ENCODE results near the gene ZNF529.

ZNF529 gene

DNA sequence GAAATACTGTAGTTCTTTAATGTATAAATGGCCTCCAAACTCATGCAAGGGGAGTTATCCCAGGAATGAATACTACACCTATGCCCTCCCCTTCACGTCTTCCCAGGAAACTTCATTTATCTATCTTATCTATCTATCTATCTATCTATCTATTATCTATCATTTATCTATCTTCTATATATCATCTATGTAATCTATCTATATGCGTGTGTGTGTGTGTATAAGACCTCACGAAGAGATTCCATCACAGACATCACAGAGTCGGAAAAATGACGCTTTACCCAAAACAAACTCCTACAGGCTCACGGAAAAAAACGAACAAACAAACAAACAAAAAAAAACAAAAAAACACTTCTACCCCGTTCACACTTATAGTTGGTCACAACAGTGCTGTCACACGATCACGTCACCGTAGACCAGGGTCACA is 486 bp downstream of the ZNF529 start:
- Histone ChIP-seq H3K27me3 (ENCODE audit: control insufficient read depth, insufficient read depth, low read length) (no peaks in the 10 kb centered on the region), H3K27ac (ENCODE audit: low read depth, low read length) (peak overlapping the region; percentile 32; the same call in 1 of the 2 replicates), H3K4me1 (ENCODE audit: control insufficient read depth, insufficient read depth, low read length) (no peaks in the 10 kb centered on the region; the same call in 1 of the 2 replicates), H3K36me3 (ENCODE audit: control insufficient read depth, insufficient read depth, low read length) (peaks cover 33% of the 10 kb centered on the region), H3K4me3 (ENCODE audit: low read depth, low read length) (peak overlapping the region; percentile 92), H3K9ac (ENCODE audit: low read length) (peak overlapping the region; percentile 85), H3K9me3 (ENCODE audit: control insufficient read depth, insufficient read depth, low read depth, low read length) (peaks cover 23% of the 10 kb centered on the region; the same call in 1 of the 2 replicates)

DNA sequence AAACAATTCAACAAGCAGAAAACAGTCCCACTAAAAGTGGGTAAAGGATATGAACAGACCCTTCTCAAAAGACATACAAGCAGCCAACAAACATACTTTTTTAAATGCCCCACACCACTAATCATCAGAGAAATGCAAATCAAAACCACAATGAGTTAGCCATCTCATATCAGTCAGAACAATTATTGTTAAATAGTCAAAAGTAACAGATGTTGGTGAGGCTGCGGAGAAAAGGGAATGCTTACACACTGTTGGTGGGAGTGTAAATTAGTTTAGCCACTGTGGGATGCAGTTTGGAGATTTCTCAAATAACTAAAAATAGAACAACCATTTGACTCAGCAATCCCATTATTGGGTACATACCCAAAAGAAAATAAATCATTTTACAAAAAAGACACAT is 8.7 kb downstream of the ZNF529 start:
- no peaks in the 10 kb centered on the region for H3K27me3 ChIP-seq (ENCODE audit: control insufficient read depth, insufficient read depth, low read length)
- H3K27ac ChIP-seq (ENCODE audit: low read depth, low read length) = no peak overlapping the region
- peaks cover 70% of the 10 kb centered on the region for H3K9me3 ChIP-seq (ENCODE audit: control insufficient read depth, insufficient read depth, low read depth, low read length)
- no peaks in the 10 kb centered on the region for H3K4me1 ChIP-seq (ENCODE audit: control insufficient read depth, insufficient read depth, low read length)
- H3K9ac ChIP-seq (ENCODE audit: low read length) = no peak overlapping the region
- H3K4me3 ChIP-seq (ENCODE audit: low read depth, low read length) = no peak overlapping the region
- H3K36me3 ChIP-seq (ENCODE audit: control insufficient read depth, insufficient read depth, low read length) = peaks cover 40% of the 10 kb centered on the region

DNA sequence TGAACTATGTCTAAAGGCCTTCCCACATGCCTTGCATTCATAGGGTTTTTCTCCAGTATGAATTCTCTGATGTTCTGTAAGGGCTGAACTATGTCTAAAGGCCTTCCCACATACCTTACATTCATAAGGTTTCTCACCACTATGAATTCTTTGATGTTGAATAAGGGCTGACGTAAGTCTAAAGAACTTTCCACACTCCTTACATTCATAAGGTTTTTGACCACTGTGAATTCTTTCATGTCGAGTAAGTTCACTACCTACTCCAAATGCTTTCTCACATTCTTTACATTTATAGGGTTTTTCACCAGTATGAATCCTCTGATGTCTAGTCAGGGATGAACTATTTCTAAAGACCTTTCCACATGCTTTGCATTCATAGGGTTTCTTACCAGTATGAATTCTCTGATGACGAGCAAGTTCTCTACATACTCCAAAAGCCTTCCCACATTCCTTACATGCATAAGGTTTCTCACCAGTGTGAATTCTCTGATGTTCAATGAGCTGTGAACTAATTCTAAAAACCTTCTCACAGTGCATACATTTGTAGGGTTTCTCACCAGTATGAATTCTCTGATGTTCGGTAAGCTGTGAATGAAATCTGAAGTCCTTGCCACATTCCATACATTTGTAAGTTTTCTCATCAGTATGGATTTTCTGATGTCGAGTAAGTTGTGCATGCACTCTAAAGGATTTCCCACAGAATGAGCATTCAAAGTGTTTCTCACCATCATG is 25.9 kb downstream of the ZNF529 start:
- H3K4me3 ChIP-seq (ENCODE audit: low read depth, low read length) = no peak overlapping the region
- H3K27ac ChIP-seq (ENCODE audit: low read depth, low read length) = no peak overlapping the region
- no peaks in the 10 kb centered on the region for H3K4me1 ChIP-seq (ENCODE audit: control insufficient read depth, insufficient read depth, low read length)
- no peak overlapping the region for H3K9ac ChIP-seq (ENCODE audit: low read length)
- peaks cover 95% of the 10 kb centered on the region for H3K9me3 ChIP-seq (ENCODE audit: control insufficient read depth, insufficient read depth, low read depth, low read length)
- no peaks in the 10 kb centered on the region for H3K27me3 ChIP-seq (ENCODE audit: control insufficient read depth, insufficient read depth, low read length)
- H3K36me3 ChIP-seq (ENCODE audit: control insufficient read depth, insufficient read depth, low read length) = peaks cover 84% of the 10 kb centered on the region

DNA sequence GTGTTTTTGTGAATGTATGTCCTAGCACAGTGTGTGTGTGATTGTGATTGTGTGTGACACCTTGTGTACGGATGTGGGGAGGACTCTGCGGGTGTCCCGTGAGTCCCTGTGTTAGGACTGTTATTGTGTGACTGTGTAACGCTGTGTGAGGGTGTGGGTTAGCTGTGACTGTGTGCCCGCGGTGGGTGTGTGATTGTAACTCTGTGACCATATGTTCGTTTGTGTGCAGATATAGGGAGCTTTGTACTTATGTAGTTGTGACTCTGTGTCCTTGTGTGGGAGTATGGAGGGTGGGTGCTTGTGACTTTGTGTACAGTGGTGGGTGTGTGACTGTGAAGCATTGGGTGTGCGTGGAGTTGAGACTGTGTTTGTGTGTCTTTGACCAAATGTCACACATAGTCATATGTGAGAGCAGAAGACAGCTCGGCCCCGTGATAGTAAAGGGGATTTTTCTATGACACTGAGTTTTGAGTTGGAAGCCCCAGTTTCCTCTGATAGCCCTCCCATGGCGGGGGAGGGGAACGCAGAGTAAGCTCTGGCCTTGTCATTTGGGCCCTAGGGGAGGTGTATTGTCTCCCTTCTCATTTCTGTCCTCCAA is 44.1 kb downstream of the ZNF529 start:
- Histone ChIP-seq H3K4me1 (ENCODE audit: control insufficient read depth, insufficient read depth, low read length) (no peaks in the 10 kb centered on the region), H3K9ac (ENCODE audit: low read length) (peak overlapping the region; percentile 75), H3K36me3 (ENCODE audit: control insufficient read depth, insufficient read depth, low read length) (peaks cover 23% of the 10 kb centered on the region), H3K4me3 (ENCODE audit: low read depth, low read length) (peak overlapping the region; percentile 91), H3K27me3 (ENCODE audit: control insufficient read depth, insufficient read depth, low read length) (no peaks in the 10 kb centered on the region), H3K9me3 (ENCODE audit: control insufficient read depth, insufficient read depth, low read depth, low read length) (peaks cover 36% of the 10 kb centered on the region), H3K27ac (ENCODE audit: low read depth, low read length) (no peak overlapping the region)

DNA sequence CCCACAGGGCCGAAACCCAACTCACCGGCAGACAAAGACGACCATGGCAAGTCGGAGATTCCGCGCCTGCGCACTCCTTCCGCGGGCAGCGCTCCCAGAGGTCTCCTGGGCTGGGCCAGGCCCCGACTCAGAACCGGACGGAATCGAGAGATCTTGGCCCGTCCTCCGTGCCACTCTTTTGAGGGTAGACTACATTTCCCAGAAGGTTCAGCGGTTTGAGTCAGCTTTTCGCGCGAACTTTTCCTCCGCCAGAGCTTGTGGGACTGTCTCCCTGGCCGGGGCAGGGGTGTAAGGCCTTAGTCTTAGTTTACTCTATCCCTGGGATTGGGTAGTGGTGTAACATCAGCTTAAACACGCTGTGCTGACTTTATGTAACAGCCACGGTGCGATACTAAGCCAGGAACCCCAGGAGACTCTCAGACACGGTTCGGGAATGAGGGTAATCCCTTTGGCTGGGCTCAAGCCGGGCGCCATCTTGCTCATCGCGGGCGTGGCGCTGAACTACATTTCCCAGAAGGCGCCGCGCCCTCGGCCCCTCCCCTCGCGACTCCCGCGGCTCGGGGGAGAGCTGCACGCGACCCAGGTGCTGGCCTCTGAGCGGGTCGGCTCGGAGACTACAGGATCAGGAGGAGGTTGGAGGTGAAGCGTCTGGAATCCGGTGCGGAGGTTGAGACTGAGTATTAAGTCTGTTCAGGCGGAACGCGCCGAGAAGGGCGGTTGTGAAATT is 44.7 kb downstream of the ZNF529 start, which contains the start of gene ZNF260:
Gene ZNF260, minus strand, starts transcription at position 78 of the 727 bp plus-strand sequence. CDS start 13,033 bp downstream, outside the sequence.
- Histone ChIP-seq H3K27me3 (ENCODE audit: control insufficient read depth, insufficient read depth, low read length) (no peaks in the 10 kb centered on the region), H3K36me3 (ENCODE audit: control insufficient read depth, insufficient read depth, low read length) (peaks cover 26% of the 10 kb centered on the region), H3K4me1 (ENCODE audit: control insufficient read depth, insufficient read depth, low read length) (no peaks in the 10 kb centered on the region), H3K9ac (ENCODE audit: low read length) (peak within 1 kb of the TSS; percentile 97), H3K27ac (ENCODE audit: low read depth, low read length) (peak within 1 kb of the TSS; percentile 88), H3K4me3 (ENCODE audit: low read depth, low read length) (peak within 1 kb of the TSS; percentile 91), H3K9me3 (ENCODE audit: control insufficient read depth, insufficient read depth, low read depth, low read length) (peaks cover 32% of the 10 kb centered on the region)

GRCh38 chr19:36527873-36528193 is 45.3 kb downstream of the ZNF529 start:
- Histone ChIP-seq H3K36me3 (ENCODE audit: control insufficient read depth, insufficient read depth, low read length) (peaks cover 31% of the 10 kb centered on the region), H3K9ac (ENCODE audit: low read length) (peak overlapping the region; percentile 97), H3K4me3 (ENCODE audit: low read depth, low read length) (peak overlapping the region; percentile 91), H3K9me3 (ENCODE audit: control insufficient read depth, insufficient read depth, low read depth, low read length) (peaks cover 33% of the 10 kb centered on the region), H3K27ac (ENCODE audit: low read depth, low read length) (peak overlapping the region; percentile 88), H3K27me3 (ENCODE audit: control insufficient read depth, insufficient read depth, low read length) (no peaks in the 10 kb centered on the region), H3K4me1 (ENCODE audit: control insufficient read depth, insufficient read depth, low read length) (no peaks in the 10 kb centered on the region)

DNA sequence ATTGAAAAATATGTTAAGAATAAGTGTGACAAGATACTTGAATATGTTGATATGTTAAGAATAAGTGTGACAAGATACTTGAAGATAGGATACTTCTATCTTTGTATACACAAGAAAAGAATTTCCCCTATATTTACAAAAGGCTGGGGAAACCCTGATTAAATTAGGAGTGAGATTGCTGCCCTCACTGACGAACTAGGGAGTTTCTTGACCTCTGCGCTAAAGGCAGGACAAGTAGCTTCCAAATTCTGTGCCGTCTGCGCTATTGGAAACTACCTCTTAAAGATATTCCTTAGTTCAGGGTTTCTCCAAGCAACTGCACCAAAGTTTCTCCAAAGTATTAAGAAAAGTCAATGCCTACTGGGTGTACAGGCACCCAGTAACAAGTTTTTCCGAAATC is 45.8 kb downstream of the ZNF529 start:
- H3K27ac ChIP-seq (ENCODE audit: low read depth, low read length) = peak overlapping the region; percentile 88; the same call in 1 of the 2 replicates
- no peaks in the 10 kb centered on the region for H3K4me1 ChIP-seq (ENCODE audit: control insufficient read depth, insufficient read depth, low read length)
- H3K36me3 ChIP-seq (ENCODE audit: control insufficient read depth, insufficient read depth, low read length) = peaks cover 36% of the 10 kb centered on the region
- peak overlapping the region; percentile 91 for H3K4me3 ChIP-seq (ENCODE audit: low read depth, low read length)
- H3K9me3 ChIP-seq (ENCODE audit: control insufficient read depth, insufficient read depth, low read depth, low read length) = peaks cover 36% of the 10 kb centered on the region
- H3K9ac ChIP-seq (ENCODE audit: low read length) = peak overlapping the region; percentile 97
- no peaks in the 10 kb centered on the region for H3K27me3 ChIP-seq (ENCODE audit: control insufficient read depth, insufficient read depth, low read length)

DNA sequence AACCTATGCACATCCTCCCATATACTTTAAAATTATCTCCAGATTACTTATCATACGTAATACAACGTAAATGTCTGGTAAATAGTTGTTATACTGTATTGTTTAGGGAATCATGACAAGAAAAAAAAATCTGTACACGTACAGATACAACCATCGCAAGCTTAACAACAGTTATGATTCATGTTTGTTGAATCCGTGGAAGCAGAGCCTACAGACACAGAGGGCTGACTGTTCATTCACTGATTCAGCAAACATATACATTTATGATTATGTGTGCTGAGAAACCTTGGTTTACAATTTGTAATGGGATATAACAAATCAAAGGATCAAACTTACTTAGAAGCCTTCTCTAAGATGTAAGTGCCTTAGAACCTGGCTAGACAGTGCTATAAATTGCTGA is 46.5 kb downstream of the ZNF529 start:
- Histone ChIP-seq H3K36me3 (ENCODE audit: control insufficient read depth, insufficient read depth, low read length) (peaks cover 40% of the 10 kb centered on the region), H3K27ac (ENCODE audit: low read depth, low read length) (no peak overlapping the region), H3K4me3 (ENCODE audit: low read depth, low read length) (peak overlapping the region; percentile 91), H3K4me1 (ENCODE audit: control insufficient read depth, insufficient read depth, low read length) (no peaks in the 10 kb centered on the region), H3K9ac (ENCODE audit: low read length) (no peak overlapping the region), H3K9me3 (ENCODE audit: control insufficient read depth, insufficient read depth, low read depth, low read length) (peaks cover 34% of the 10 kb centered on the region), H3K27me3 (ENCODE audit: control insufficient read depth, insufficient read depth, low read length) (no peaks in the 10 kb centered on the region)

- Histone ChIP-seq H3K36me3 (ENCODE audit: control insufficient read depth, insufficient read depth, low read length) (peaks cover 56% of the 10 kb centered on the region), H3K4me3 (ENCODE audit: low read depth, low read length) (no peak overlapping the region), H3K9me3 (ENCODE audit: control insufficient read depth, insufficient read depth, low read depth, low read length) (peaks cover 38% of the 10 kb centered on the region), H3K9ac (ENCODE audit: low read length) (no peak overlapping the region), H3K27me3 (ENCODE audit: control insufficient read depth, insufficient read depth, low read length) (no peaks in the 10 kb centered on the region), H3K4me1 (ENCODE audit: control insufficient read depth, insufficient read depth, low read length) (no peaks in the 10 kb centered on the region), H3K27ac (ENCODE audit: low read depth, low read length) (no peak overlapping the region)
Observed at GRCh38 chr19:36524617-36525016, 48.5 kb downstream of the ZNF529 start.

DNA sequence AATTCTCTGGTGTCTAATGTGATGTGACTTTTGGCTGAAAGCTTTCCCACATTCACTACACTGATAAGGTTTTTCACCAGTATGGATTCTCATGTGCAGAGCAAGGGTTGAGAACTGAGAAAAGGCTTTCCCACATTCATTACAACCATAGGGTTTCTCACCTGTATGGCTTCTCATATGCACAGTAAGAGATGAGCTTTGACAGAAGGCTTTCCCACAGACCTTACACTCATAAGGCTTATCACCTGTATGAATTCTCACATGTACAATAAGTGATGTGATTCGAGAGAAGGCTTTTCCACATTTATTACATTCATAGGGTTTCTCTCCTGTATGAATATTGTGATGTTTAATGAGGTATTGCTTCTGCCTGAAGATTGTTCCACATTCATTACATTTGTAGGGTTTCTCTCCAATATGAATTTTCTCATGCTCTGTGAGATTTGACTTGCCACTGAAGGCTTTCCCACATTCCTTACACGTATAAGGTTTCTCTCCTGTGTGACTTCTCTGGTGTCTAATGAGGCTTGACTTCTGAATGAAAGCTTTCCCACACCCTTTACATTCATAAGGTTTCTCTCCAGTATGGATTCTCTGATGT is 59.0 kb downstream of the ZNF529 start:
- H3K9ac ChIP-seq (ENCODE audit: low read length) = no peak overlapping the region
- H3K27me3 ChIP-seq (ENCODE audit: control insufficient read depth, insufficient read depth, low read length) = no peaks in the 10 kb centered on the region
- H3K27ac ChIP-seq (ENCODE audit: low read depth, low read length) = no peak overlapping the region
- H3K9me3 ChIP-seq (ENCODE audit: control insufficient read depth, insufficient read depth, low read depth, low read length) = peaks cover 83% of the 10 kb centered on the region
- no peak overlapping the region for H3K4me3 ChIP-seq (ENCODE audit: low read depth, low read length)
- peaks cover 70% of the 10 kb centered on the region for H3K36me3 ChIP-seq (ENCODE audit: control insufficient read depth, insufficient read depth, low read length)
- no peaks in the 10 kb centered on the region for H3K4me1 ChIP-seq (ENCODE audit: control insufficient read depth, insufficient read depth, low read length)
